Activated CD4-positive, alpha-beta T cell treated with anti-CD3 and anti-CD28 coated beads, Interleukin-2, amount 50 U/mL, for 4 hours (primary cell): ENCODE measurements around the gene IFTAP.
A peak's percentile ranks its signal among the peaks of the same experiment; 100 is the strongest.
"Not testable (repeated sequence)": the region's sequence is repeated elsewhere in the genome, so short reads cannot be mapped to it uniquely, and the experiment has no call there.

ENCODE experiments used
- DNase-seq, 2 experiments: peaks; one replicate each; pipeline ENCODE4 v3.0.0-alpha.2; 2020

Gene IFTAP, protein sequence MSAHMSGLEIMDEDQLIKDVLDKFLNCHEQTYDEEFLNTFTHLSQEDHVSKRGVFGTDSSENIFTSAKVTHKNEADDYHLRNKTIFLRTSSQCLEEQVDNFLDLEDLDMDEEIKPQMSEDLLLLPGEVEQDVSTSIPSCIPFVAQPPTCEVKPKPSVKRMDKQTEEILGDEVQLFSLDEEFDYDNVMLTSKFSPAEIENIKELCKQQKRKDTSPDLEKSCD

DNA sequence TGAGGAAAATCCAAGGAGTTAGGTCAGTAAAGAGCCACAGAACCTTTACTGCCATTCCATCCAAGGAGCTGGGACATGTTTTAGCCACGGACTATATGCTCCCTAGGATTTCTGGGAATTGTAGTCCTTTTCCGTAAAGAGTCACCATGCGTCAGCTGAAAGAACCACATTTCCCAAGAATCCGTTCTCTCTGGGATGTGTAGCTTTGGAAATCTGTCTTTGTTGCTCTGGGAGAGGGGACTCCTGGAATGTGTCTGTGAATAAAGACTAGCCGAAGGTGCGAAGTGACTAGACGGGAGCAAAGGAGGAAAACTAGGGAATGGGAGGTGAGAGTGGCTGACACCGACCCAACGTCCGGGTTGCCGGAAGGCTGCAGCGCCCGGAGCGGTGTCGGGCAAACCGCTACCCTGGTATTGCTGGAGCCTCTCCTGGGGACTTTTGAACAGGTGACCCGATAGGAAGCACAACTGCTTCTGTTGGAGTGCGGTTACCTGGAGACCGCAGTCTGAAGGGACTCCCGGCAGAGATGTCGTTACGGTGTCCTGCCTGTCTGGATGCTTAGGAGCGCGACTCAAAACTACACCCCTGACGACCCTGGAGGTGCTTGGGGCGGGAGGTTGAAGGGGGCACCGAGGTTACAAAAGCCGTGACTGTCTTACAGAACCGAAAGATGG lies at the start of gene IFTAP:
Gene IFTAP, plus strand, starts transcription at position 187 of the 674 bp plus-strand sequence. CDS start 15,602 bp downstream, outside the sequence.
- no peak for DNase-seq

DNA sequence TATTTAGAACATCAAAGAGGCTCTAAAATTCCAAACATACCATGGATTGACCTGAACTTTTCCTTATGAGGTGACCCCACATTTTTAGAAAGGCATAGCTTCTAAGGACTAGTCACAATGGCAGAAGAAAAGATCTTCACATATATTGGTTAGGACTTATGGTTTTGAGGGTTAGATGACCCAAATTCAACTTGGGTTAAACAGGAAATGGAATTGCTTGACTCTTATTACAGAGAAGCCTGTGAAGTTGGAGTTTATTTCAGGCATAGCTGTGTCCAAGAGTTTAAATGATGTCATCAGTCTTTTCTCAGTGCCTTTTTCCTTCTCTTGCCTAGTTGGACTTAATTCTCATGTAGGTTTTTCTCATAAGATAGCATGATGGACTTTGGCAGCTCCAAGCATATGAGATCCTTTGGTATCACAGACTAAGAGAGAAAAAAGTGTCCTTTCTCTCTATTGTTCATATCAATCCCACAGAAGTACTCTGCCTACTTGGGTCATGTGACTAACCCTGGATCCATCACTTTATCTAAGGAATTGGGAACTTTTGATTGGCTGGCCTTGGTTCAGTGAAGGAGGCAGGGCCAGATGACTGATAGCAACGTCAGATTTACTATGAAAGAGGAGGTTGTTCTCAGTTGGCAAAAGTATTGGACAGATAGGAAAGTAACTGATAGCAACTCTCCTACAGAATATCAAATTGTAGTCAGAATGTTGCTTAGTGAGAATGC lies 43.8 kb upstream of the IFTAP start:
- DNase-seq = no peak

DNA sequence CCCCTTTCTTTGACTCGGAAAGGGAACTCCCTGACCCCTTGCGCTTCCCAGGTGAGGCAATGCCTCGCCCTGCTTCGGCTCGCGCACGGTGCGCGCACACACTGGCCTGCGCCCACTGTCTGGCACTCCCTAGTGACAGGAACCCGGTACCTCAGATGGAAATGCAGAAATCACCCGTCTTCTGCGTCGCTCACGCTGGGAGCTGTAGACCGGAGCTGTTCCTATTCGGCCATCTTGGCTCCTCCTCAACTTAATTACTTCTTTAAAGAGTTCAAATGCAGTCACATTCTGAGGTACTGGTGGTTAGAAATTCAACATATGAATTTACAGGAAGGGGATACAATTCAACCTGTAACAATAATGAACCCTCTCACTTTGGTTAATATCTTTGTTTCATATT lies 36.9 kb upstream of the IFTAP start:
- DNase-seq = not testable (repeated sequence)

DNA sequence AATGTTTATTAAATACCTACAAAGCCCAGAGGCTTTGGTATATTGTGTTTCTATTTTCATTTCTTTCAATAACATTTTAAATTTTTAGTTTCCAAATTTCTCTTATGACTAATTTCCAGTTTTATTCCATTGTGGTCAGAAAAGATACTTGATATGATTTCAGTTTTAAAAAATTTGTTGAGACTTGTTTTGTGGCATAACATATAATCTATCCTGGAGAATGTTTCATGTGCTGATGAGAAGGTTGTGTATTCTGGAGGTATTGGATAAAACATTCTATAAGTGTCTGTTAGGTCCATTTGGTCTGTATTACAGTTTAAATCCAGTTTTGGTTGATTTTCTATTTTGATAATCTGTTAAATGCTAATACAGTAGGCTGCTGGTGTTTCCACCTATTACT lies 36.3 kb upstream of the IFTAP start:
- no peak for DNase-seq

DNA sequence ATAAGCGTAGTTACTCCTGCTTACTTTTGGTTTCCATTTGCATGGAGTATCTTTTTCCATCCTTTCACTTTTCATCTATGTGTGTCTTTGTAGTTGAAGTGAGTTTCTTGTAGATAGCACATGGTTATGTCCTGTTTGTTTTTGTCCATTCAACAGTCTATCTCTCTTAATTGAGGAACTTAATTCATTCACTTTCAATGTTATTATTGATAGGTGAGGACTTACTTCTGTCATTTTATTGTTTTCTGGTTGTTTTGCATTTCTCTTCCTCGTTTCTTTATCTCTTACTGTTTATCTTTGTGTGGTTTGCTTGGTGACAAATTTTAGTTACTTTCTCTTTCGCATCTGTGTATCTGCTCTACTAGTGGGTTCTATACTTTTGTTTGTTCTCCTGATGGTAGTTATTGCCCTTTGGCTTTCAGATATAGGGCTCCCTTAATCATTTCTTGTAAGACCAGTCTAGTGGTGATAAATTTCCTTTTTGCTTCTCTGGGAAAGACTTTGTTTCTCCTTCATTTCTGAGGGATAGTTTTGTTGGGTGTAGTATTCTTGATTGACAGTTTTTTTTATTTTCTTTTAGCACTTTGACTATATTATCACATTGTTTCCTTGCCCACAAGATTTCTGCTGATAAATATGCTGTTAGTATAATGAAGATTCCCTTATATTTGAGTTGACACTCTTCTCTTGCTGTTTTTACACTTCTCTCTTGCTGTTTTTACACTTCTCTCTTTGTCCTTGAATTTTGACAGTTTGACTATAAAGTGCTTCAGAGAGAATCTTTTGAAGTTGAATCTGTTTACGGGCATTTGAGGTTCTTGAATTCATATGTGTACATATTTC lies 35.5 kb upstream of the IFTAP start:
- DNase-seq = no peak

DNA sequence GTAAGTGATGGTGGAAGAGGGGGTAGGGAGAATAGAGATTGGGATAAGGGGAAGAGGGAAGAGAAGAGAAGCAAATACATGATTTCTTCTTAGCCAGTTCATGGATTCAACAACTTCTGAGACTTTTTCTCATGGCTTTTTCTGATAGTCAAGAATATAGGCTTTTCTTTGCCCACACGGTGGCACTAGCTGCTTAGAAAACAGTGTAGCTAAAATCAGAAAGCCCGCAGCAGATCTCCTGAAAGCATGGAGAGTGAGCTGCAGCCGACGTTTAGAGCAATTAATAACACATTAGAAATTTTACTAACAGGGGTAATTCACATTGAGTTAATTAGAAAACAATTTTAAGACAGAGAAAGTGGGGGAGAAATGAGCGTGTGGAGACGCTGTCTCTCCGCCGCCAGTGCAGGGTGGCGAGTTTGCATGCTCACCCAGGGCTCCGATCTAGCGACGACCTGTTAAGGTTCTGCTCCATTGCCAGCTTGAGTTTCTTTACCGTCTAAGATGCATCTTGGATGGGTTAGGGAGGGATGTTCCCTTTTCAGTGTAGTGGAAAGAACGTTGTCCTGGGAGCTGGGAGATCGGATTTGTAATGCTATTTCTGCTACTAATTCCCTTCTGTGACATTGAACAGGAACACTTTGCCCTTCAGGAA lies 29.8 kb upstream of the IFTAP start:
- peak; percentile 9 to 15 for DNase-seq

DNA sequence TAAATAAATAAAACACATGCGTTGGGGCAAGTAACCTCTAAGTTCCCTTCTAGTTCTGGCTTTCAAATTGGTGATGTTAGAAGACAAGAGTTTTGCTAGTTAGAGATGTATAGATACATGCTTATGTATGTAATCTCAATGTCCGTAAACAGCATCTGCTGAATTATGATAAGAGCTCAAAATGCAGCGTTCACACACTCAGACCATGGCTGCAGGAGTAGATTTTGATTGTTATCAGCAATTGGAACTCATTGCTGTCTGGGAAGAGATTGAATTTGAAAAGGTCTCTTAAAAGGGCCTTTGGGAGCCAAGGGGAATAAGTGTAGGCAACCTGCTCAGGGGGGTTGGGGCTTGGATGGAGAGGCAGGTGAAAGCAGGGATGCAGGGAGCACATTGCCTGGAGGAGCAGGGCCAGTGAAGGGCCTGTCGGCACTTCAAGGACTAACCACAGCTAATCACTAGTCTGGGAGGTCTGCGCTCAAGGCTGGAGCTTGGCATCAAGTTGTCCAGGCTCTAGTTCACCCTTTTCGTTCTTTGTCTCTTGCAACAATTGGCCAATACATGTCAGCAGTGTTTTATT lies 29.2 kb upstream of the IFTAP start:
- DNase-seq = no peak

DNA sequence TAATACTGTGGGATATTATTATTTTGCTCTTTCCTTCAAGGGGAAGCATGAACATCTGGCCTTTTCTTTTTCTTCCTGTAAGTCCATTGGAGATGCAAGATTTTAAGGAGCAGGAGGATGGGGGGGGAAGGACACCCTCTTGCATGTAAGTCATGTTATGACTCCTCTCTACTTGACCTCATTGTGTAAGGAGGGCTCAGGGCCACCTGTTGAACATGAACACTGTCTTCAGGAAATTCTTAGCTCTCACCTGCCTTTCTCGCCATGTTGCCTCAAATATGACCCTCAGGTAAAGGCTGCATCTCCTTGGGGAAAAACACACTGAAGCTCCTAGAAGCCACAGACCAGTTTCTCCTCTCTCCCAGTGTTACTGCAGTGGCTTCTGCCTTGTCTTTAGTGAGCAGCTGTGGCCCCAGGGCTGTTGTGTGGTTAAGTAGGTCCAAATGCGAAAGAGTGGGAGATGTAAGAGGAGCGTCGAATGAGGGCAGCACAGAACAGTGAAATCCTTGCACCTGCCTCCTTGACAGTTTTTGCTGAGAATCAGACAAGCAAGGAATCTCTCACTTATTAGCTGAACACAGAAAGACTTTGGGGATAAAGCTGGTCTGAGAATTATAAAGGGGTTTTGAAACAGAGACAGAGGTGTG lies 27.8 kb upstream of the IFTAP start:
- DNase-seq = no peak

DNA sequence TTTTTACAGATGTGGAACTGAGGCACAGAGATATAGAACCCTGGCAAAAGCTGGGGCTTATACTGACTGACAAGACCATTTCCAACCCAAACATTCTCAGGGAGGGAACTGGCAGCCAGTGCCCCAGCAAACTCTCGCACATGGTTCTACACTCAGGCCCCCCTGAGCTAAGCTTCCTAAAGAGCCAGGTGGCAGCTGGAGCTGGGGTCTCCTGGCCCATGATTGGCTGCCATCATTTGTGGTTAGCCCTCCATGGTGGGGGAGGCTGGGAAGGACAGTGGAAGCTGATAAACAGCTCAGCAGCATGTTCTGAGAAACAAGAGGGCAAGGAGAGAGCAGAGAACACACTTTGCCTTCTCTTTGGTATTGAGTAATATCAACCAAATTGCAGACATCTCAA lies 26.6 kb upstream of the IFTAP start, which contains the start of gene RAG1:
Gene RAG1, plus strand, starts transcription at position 314 of the 400 bp plus-strand sequence. CDS start 5,298 bp downstream, outside the sequence.
- DNase-seq = no peak

DNA sequence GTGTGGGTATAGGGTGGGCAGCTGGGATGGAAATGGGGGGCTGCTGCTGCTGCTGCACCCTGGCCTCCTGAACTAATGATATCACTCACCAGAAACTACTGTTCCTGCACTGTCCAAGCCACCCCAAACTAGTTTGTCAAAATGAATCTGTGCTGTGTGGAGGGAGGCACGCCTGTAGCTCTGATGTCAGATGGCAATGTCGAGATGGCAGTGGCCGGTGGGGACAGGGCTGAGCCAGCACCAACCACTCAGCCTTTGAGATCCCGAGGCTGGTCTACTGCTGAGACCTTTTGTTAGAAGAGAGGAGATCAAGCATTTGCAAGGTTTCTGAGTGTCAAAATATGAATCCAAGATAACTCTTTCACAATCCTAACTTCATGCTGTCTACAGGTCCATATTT lies 25.2 kb upstream of the IFTAP start:
- DNase-seq = no peak

DNA sequence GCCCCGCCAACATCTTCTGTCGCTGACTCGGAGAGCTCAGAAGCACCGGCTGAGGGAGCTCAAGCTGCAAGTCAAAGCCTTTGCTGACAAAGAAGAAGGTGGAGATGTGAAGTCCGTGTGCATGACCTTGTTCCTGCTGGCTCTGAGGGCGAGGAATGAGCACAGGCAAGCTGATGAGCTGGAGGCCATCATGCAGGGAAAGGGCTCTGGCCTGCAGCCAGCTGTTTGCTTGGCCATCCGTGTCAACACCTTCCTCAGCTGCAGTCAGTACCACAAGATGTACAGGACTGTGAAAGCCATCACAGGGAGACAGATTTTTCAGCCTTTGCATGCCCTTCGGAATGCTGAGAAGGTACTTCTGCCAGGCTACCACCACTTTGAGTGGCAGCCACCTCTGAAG lies 19.8 kb upstream of the IFTAP start:
- DNase-seq = no peak

DNA sequence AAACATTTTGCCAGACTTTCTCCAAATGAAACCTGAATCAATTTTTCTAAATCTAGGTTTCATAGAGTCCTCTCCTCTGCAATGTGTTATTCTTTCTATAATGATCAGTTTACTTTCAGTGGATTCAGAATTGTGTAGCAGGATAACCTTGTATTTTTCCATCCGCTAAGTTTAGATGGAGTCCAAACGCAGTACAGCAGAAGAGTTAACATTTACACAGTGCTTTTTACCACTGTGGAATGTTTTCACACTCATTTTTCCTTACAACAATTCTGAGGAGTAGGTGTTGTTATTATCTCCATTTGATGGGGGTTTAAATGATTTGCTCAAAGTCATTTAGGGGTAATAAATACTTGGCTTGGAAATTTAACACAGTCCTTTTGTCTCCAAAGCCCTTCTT lies 16.9 kb upstream of the IFTAP start:
- DNase-seq = no peak

DNA sequence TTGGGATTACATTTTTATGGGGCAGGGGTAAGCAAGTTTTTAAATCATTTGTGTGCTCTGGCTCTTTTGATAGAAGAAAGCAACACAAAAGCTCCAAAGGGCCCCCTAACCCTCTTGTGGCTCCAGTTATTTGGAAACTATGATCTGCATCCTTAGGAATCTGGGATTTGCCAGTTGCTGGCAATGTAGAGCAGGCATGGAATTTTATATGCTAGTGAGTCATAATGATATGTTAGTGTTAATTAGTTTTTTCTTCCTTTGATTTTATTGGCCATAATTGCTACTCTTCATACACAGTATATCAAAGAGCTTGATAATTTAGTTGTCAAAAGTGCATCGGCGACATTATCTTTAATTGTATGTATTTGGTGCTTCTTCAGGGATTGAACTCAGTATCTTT lies 16.4 kb upstream of the IFTAP start:
- DNase-seq = no peak

DNA sequence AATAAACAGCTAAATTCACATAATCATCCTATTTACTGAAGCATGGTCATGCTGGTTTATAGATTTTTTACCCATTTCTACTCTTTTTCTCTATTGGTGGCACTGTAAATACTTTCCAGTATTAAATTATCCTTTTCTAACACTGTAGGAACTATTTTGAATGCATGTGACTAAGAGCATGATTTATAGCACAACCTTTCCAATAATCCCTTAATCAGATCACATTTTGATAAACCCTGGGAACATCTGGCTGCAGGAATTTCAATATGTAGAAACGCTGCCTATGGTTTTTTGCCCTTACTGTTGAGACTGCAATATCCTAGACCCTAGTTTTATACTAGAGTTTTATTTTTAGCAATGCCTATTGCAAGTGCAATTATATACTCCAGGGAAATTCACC lies 15.8 kb upstream of the IFTAP start:
- DNase-seq = no peak

DNA sequence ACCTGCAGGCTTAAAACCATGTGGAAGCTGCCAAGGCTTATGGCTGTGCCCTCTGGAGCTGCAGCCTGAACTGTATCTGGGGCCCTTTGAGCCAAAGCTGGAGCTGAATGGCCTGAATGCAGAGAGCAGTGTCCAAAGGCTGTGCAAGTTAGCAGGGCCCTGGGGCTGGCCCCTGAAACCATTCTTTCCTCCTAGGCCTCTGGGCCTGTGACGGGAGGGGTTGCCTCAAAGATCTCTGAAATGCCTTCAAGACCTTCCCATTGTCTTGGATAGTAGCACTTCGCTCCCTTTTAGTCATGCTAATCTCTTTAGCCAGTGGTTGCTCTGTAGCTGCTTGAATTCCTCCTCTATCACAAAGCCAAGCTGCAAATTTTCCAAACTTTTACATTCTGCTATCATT lies 12.8 kb upstream of the IFTAP start:
- DNase-seq = no peak

DNA sequence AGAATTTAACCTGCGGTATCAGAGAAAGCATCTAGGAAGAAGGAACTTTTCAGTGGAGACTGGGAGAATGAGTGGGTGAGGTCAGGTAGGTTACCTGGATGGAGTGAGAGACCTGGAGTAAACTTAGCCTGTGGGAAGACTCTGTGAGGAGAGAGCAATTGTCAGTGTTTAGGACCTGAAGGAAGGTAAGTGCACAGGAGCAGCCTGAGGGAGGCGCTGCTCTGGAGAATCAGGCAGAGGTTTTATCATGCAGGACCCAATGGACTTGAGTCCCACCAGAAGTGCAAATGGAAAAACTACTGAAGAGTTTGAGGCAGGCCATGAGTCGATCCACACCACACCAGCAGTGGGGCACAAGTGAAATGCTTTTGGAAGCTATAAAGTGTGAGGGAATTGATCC lies 10.6 kb upstream of the IFTAP start:
- no peak for DNase-seq

DNA sequence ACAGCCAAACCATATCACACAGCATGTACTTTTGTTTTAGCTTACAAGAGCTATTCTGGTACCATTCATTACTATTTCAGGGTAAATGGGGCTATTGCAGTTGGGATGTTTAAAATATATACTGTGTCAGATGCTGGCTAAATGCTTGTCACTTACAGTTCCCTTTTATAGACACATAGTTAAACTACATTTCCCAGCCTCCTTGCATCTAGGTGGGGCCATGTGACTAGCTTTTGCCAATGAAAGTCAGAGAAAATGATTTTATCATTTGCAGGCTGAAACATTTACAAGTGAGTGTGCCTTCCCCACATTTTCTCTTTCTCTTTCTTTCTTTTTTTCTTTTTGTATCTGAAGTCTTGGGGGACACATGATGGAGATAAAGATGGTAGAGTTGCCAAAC lies 7.8 kb upstream of the IFTAP start:
- DNase-seq = no peak

DNA sequence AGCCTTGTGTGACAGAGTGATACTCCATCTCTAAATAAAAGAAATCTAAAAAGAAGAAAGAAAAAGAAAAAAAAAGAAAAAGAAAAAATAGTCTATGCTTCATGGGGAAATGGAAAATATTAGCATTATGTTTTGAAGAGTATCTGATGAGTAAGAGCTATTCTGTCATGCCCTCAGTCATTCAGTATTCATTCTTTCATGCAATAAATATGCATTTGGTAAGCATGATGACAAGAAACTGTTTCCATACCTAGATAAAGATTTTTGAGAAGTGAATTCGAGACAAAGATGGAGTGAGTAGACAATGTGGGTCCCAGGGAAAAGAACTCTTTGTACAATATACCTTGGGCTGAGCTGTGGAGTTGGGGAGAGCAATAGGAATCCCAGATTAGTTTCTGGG lies 6.2 kb upstream of the IFTAP start:
- no peak for DNase-seq

DNA sequence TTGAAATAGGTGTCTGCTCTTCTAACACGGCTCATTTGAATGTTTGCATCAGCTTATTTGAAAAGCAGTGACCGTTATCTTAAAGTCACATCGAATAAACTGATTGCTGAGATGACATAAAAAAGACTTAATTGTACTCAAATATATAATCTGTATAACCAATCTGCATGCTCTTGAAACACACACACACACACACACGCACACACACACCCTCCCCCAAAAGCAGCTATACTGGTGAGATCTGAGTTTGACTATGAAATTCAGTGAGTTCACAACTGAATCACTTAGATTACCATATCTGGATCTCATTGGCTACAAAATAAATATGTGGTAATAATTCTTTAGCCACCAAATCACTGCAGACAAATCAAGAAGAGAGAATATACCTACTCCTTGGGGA lies 3.8 kb upstream of the IFTAP start:
- no peak for DNase-seq

DNA sequence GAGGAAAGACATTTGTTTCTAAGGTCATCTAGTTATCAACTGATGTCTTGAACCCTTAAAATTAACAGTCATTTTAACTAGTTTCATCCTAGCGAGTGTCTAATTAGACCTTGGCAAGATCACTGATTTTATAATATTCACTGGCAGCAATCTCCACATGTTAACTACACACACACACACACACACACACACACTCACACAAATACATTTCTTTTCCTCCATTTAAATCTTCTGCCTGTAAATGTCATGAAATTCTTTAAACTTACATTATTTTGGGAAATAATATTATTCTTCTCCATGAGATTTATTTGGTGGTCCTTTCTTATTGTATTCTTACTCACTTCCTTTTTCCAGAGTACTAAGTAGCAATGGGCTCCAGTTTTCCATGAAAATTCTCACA lies 2.9 kb upstream of the IFTAP start:
- DNase-seq = no peak

DNA sequence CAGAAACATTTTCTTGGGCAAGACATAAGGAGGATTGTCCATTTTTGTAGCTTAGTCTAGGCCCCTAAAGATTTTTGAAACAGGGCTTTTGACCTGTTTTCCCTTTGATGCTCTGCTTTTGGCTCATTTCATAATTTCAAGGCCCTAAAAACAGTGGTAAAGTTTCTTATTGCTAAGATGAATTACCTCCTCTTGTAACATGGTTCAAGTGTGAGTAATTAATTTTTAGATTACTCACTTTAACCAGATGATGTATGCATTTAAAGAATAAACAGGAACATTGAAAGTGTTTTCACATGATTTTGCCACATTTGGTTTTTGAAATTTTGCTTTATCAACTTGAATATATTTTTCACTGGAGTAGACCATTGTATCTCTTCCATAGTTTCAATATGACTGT lies 2.6 kb downstream of the IFTAP start:
- DNase-seq = no peak

DNA sequence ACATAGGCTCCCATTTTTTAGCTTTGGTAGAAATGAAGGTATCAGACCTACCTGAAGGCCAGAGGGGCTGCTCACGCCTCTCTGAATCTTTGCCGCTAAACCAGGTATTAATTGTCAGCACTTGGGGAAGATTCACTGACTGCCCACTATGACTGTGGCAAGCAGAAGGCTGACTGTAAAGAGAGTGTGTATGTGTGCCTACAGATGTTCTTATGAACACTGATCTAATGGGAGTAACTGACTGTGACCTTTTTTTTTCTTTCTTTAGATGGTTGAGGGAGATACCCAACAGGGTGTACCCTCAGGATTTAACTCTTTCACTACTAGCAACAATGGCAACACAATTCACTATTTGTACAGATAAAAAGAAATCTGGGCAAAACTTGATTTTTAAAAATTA lies 3.7 kb downstream of the IFTAP start, which contains the start of gene RAG2:
Gene RAG2, minus strand, starts transcription at position 186 of the 400 bp plus-strand sequence. CDS start 4,068 bp downstream, outside the sequence.
- no peak for DNase-seq
